Peyer's patch (tissue), 4 donors: ENCODE measurements around the gene PRKCH.

Experiments
- CTCF ChIP-seq, 6 experiments: fragments of 450-650 bp in 4 of 6; fragments of 200-600 bp in 2 of 6; sonication (generic) in 1 of 6; IDR thresholded peaks; one replicate each; pipeline ENCODE4 v1.5.1; 2017 to 2019; ENCODE audit warnings: antibody characterized with exemption in 6 of 6, mild to moderate bottlenecking in 3 of 6, moderate library complexity in 1 of 6
- POLR2A ChIP-seq, 2 donors: fragments of 450-650 bp; IDR thresholded peaks; one replicate each; pipeline ENCODE4 v1.5.1; 2017; ENCODE audit warnings: antibody characterized with exemption in 2 of 2, mild to moderate bottlenecking in 2 of 2, moderate library complexity in 2 of 2

GRCh38 chr14:61364243-61364642 is 42.9 kb downstream of the PRKCH start:
- no peak for TF ChIP-seq POLR2A (IDR thresholded peaks at IDR 0.05)
- no peak for TF ChIP-seq CTCF (IDR thresholded peaks at IDR 0.05)
